Smooth muscle cell (in vitro differentiated cells): Measurements from ENCODE around the gene COX6A2. TPM values are rescaled to one million over a fixed set of nuclear protein-coding genes. Genes with fewer than 3 reads are reported as not detected.
A peak's percentile ranks its signal among the peaks of the same experiment; 100 is the strongest.

ENCODE experiments used
- DNase-seq: peaks from one replicate; lab custom pipeline; 2025; ENCODE audit not compliant: unreplicated experiment; lab: John Stamatoyannopoulos, UW
- H2AFZ ChIP-seq: fragments of 200-600 bp; sonication (generic); 2 replicates; pipeline ENCODE4 v1.6.0; 2016; ENCODE audit warnings: antibody characterized with exemption, low read depth, mild to moderate bottlenecking
- H3F3A ChIP-seq: fragments of 200-600 bp; sonication (generic); 2 replicates; pipeline ENCODE4 v1.6.0; 2017; ENCODE audit warnings: antibody characterized with exemption, low read depth
- H3K27ac ChIP-seq: fragments of 200-600 bp; sonication (generic); 2 replicates; pipeline ENCODE4 v1.5.1; 2016; ENCODE audit warnings: low read depth, mild to moderate bottlenecking
- H3K27me3 ChIP-seq: fragments of 200-600 bp; sonication (generic); 2 replicates; pipeline ENCODE4 v1.6.1; 2016; ENCODE audit warnings: low read depth, mild to moderate bottlenecking
- H3K36me3 ChIP-seq: fragments of 200-600 bp; sonication (generic); 2 replicates; pipeline ENCODE4 v1.5.1; 2016; ENCODE audit warnings: low read depth
- H3K4me1 ChIP-seq: fragments of 200-600 bp; sonication (generic); 2 replicates; pipeline ENCODE4 v1.5.1; 2016; ENCODE audit warnings: low read depth
- H3K4me2 ChIP-seq: fragments of 200-600 bp; sonication (generic); 2 replicates; pipeline ENCODE4 v1.6.0; 2016; ENCODE audit warnings: mild to moderate bottlenecking
- H3K4me3 ChIP-seq: fragments of 200-600 bp; sonication (generic); 2 replicates; pipeline ENCODE4 v1.5.1; 2016; ENCODE audit warnings: mild to moderate bottlenecking
- H3K79me2 ChIP-seq: fragments of 200-600 bp; sonication (generic); 2 replicates; pipeline ENCODE4 v1.6.0; 2016; ENCODE audit warnings: low read depth, mild to moderate bottlenecking
- H3K9ac ChIP-seq: fragments of 200-600 bp; sonication (generic); 2 replicates; pipeline ENCODE4 v1.6.0; 2016; ENCODE audit warnings: low read depth
- H3K9me3 ChIP-seq: fragments of 200-600 bp; sonication (generic); replicated peaks from 2 replicates; pipeline ENCODE4 v1.5.1; 2016; ENCODE audit warnings: low read depth
- H4K20me1 ChIP-seq: fragments of 200-600 bp; sonication (generic); 2 replicates; pipeline ENCODE4 v1.6.0; 2016; ENCODE audit warnings: low read depth
- WGBS: methylation state at CpG from one replicate; pipeline ENCODE4 v1.1.7; 2016; ENCODE audit warnings: low lambda C conversion rate; 5-methylcytosine and 5-hydroxymethylcytosine counted together
- polyA plus RNA-seq: library from polyadenylated mRNA; unstranded; fragments of >200 nt; fragmentation: Nextera tagmentation; extraction: Ambion mirVana; gene quantifications from 2 replicates; pipeline ENCODE4 v1.2.1, GENCODE V29; 2016
- total RNA-seq: library from RNA; depleted of rRNA; stranded (reverse); fragments of >200 nt; gene quantifications from 2 replicates; pipeline ENCODE4 v1.2.3, GENCODE V29; 2014
- TF ChIP-seq, protein P1 (sequence below): fragments of 200-600 bp; sonication (generic); IDR thresholded peaks from 2 replicates; pipeline ENCODE4 v1.5.1; 2017; ENCODE audit warnings: borderline replicate concordance, mild to moderate bottlenecking, antibody characterized with exemption; ENCODE audit not compliant: insufficient read depth, poor library complexity, severe bottlenecking

COX6A2 gene
- total and polyA plus RNA-seq, 2 experiments from 2014 or later = not detected

DNA sequence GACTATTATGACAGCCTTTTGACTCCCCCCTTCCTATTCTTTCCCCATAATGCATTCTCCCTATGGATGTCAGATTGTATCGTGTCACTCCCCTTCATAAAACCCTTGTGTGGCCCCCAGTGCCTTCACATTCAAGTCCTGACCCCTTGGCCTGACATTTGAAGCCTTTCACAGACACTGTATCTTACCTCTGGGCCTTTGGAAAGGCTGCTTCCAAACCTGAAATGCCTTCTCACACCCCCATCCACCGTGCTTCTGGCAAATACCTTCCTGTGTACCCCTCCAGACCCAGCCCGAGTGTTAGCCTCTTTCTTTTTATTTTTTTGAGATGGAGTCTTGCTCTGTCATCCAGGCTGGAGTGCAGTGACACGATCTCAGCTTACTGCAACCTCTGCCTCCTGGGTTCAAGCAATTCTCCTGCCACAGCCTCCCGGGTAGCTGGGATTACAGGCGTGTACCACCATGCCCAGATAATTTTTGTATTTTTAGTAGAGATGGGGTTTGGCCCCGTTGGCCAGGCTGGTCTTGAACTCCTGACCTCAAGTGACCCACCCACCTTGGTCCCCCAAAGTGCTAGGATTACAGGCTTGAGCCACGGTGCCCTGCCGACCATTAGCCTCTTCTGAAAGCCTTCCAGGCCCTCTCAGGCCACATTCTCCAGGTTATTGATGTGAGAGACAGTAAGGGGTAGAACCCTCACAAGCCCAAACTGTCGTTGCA is 33.2 kb upstream of the COX6A2 start:
- Histone ChIP-seq H3K36me3 (no peaks in the 10 kb centered on the region), H3K27ac (peak overlapping the region; percentile 91), H2AFZ (no peak overlapping the region), H3K9ac (no peak overlapping the region), H4K20me1 (peaks cover 20% of the 10 kb centered on the region), H3K4me3 (no peak overlapping the region), H3K4me2 (peak overlapping the region; percentile 93), H3F3A (peaks cover 7% of the 10 kb centered on the region), H3K4me1 (no peaks in the 10 kb centered on the region), H3K27me3 (no peaks in the 10 kb centered on the region), H3K79me2 (peaks cover 20% of the 10 kb centered on the region), H3K9me3 (no peaks in the 10 kb centered on the region)
- TF ChIP-seq, protein P1, sequence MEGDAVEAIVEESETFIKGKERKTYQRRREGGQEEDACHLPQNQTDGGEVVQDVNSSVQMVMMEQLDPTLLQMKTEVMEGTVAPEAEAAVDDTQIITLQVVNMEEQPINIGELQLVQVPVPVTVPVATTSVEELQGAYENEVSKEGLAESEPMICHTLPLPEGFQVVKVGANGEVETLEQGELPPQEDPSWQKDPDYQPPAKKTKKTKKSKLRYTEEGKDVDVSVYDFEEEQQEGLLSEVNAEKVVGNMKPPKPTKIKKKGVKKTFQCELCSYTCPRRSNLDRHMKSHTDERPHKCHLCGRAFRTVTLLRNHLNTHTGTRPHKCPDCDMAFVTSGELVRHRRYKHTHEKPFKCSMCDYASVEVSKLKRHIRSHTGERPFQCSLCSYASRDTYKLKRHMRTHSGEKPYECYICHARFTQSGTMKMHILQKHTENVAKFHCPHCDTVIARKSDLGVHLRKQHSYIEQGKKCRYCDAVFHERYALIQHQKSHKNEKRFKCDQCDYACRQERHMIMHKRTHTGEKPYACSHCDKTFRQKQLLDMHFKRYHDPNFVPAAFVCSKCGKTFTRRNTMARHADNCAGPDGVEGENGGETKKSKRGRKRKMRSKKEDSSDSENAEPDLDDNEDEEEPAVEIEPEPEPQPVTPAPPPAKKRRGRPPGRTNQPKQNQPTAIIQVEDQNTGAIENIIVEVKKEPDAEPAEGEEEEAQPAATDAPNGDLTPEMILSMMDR = no peak
- WGBS = 90% methylated on average over 10 of the region's 10 CpGs
- DNase-seq = no peak

DNA sequence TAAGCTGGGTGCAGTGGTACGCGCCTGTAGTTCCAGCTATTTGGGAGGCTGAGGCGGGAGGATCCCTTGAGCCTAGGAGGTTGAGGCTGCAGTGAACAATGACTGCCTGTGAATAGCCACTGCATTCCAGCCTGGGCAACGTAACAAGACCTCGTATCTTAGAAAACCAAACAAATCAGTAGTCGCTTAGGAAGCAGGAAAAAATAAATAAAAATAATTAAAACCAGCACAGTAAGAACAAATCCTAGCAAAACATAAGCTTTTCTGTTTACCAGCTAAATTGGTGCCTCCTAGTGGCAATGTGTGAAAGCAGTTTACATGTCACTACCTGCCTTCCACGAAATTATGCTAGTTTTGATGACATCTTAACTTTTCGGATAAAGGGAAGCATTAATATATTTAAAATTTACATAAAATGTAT is 32.4 kb upstream of the COX6A2 start:
- H3F3A ChIP-seq = peaks cover 7% of the 10 kb centered on the region
- peaks cover 25% of the 10 kb centered on the region for H3K79me2 ChIP-seq
- H3K9ac ChIP-seq = peak overlapping the region; percentile 79
- TF ChIP-seq, protein P1 = peak; percentile 62
- H3K27ac ChIP-seq = peak overlapping the region; percentile 91
- peaks cover 25% of the 10 kb centered on the region for H4K20me1 ChIP-seq
- H2AFZ ChIP-seq = no peak overlapping the region
- H3K4me1 ChIP-seq = no peaks in the 10 kb centered on the region
- no peaks in the 10 kb centered on the region for H3K9me3 ChIP-seq
- peak overlapping the region; percentile 63 for H3K4me3 ChIP-seq
- WGBS = 56% methylated on average over 8 of the region's 8 CpGs
- peak overlapping the region; percentile 93 for H3K4me2 ChIP-seq
- no peak for DNase-seq
- no peaks in the 10 kb centered on the region for H3K36me3 ChIP-seq
- H3K27me3 ChIP-seq = no peaks in the 10 kb centered on the region

DNA sequence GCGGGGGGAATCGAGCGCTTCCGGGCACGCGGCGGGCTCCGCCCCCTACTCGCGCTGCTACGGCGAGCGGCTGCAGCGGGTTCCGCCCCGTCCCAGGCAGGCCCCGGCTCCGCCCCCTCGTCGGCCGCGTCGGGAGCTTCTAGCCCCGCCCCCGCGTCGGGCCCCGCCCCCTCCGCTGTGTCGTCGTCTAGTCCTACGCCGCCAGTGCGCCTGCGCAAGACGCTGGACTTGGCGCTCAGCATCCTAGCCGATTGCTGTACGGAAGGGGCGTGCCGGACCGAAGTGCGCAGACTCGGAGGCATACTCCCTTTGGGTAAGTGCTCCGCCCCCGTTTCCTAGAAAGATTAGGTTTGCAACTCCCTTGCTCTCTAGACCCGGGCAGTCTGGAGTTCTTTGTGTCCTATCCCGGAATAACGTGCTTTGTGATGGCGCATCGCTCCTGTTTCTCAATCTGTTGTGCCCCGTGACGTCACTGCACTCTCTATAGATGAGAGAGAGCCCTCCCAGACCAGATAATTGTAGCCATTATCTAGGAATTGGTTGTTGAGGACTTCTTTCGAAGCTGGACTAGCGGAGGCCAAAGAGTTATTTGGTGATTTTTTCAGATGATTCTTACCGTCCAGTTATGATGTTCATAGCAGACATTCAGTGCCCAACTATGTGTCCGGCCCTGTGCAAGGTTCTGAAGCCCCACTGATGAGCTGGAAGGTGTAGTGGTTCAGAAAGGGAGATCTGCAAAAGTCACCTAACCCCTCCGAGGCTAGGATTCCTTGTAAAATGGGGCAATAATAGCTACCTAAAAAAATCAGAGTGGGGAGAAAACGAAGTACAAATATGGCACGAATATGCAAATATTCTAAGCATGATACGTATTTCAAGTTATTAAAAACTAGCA is 31.8 kb upstream of the COX6A2 start:
- Histone ChIP-seq H3K4me3 (peak overlapping the region; percentile 63), H3K79me2 (peaks cover 26% of the 10 kb centered on the region), H4K20me1 (peaks cover 29% of the 10 kb centered on the region), H3F3A (peaks cover 7% of the 10 kb centered on the region), H3K9me3 (no peaks in the 10 kb centered on the region), H3K27ac (peak overlapping the region; percentile 99), H3K27me3 (no peaks in the 10 kb centered on the region), H2AFZ (peak overlapping the region; percentile 77), H3K4me2 (peak overlapping the region; percentile 93), H3K9ac (peak overlapping the region; percentile 99), H3K4me1 (no peaks in the 10 kb centered on the region), H3K36me3 (no peaks in the 10 kb centered on the region)
- TF ChIP-seq, protein P1 = no peak
- WGBS = 5% methylated on average over 40 of the region's 61 CpGs
- peak; percentile 99 for DNase-seq
